ENCODE data around the gene KIF13A.

- no peak for TF ChIP-seq CTCF (IDR thresholded peaks at IDR 0.05)
- TF ChIP-seq POLR2A (IDR thresholded peaks at IDR 0.05), result no peak
Observed at GRCh38 chr6:18019539-18020534, 32.4 kb upstream of the KIF13A start.
